HEK293 (cell line): Measurements from ENCODE around the gene HOXB4.

Source experiments
- CTCF ChIP-seq: fragments of 450-650 bp; formaldehyde crosslinking; IDR thresholded peaks from 2 replicates; pipeline ENCODE4 v1.5.1; 2016; ENCODE audit warnings: missing biosample characterization, missing genetic modification characterization
- EGR2 ChIP-seq: fragments of 450-650 bp; formaldehyde crosslinking; IDR thresholded peaks from 2 replicates; pipeline ENCODE4 v1.5.1; 2016; ENCODE audit warnings: low read depth, missing biosample characterization, missing genetic modification characterization
- KLF17 ChIP-seq: fragments of 450-650 bp; formaldehyde crosslinking; IDR thresholded peaks from 2 replicates; pipeline ENCODE4 v1.5.1; 2016; ENCODE audit warnings: missing biosample characterization, missing genetic modification characterization
- KLF8 ChIP-seq: fragments of 450-650 bp; formaldehyde crosslinking; IDR thresholded peaks from 2 replicates; pipeline ENCODE4 v1.5.1; 2016; ENCODE audit warnings: missing biosample characterization, missing genetic modification characterization
- MZF1 ChIP-seq: fragments of 450-650 bp; formaldehyde crosslinking; IDR thresholded peaks from 2 replicates; pipeline ENCODE4 v1.5.1; 2017; ENCODE audit warnings: missing biosample characterization, missing genetic modification characterization, borderline replicate concordance
- PRDM1 ChIP-seq: fragments of 450-650 bp; formaldehyde crosslinking; IDR thresholded peaks from 2 replicates; pipeline ENCODE4; 2016; ENCODE audit warnings: missing biosample characterization, missing genetic modification characterization
- SCRT2 ChIP-seq: fragments of 450-650 bp; formaldehyde crosslinking; IDR thresholded peaks from 2 replicates; pipeline ENCODE4 v1.5.1; 2016; ENCODE audit warnings: missing biosample characterization, missing genetic modification characterization
- SP2 ChIP-seq: fragments of 450-650 bp; formaldehyde crosslinking; IDR thresholded peaks from 2 replicates; pipeline ENCODE4 v1.5.1; 2016; ENCODE audit warnings: missing biosample characterization, missing genetic modification characterization
- ZFP69B ChIP-seq: fragments of 450-650 bp; formaldehyde crosslinking; IDR thresholded peaks from 2 replicates; pipeline ENCODE4 v1.5.1; 2016; ENCODE audit warnings: missing biosample characterization, missing genetic modification characterization
- ZIC2 ChIP-seq: fragments of 450-650 bp; formaldehyde crosslinking; IDR thresholded peaks from 2 replicates; pipeline ENCODE4 v1.5.1; 2016; ENCODE audit warnings: missing biosample characterization, missing genetic modification characterization
- ZNF121 ChIP-seq: fragments of 450-650 bp; formaldehyde crosslinking; IDR thresholded peaks from 2 replicates; pipeline ENCODE4 v1.5.1; 2016; ENCODE audit warnings: missing biosample characterization, missing genetic modification characterization
- ZNF184 ChIP-seq: fragments of 450-650 bp; IDR thresholded peaks from 2 replicates; pipeline ENCODE4 v1.5.1; 2018; ENCODE audit warnings: missing biosample characterization, mild to moderate bottlenecking, missing genetic modification characterization
- ZNF24 ChIP-seq: fragments of 450-650 bp; formaldehyde crosslinking; IDR thresholded peaks from 2 replicates; pipeline ENCODE4 v1.5.1; 2016; ENCODE audit warnings: missing biosample characterization, missing genetic modification characterization
- ZNF391 ChIP-seq: fragments of 450-650 bp; formaldehyde crosslinking; IDR thresholded peaks from 2 replicates; pipeline ENCODE4 v1.5.1; 2016; ENCODE audit warnings: low read depth, missing biosample characterization, missing genetic modification characterization, borderline replicate concordance
- ZNF433 ChIP-seq: fragments of 450-650 bp; formaldehyde crosslinking; IDR thresholded peaks from 2 replicates; pipeline ENCODE4 v1.5.1; 2016; ENCODE audit warnings: missing biosample characterization, missing genetic modification characterization, low read depth
- ZNF449 ChIP-seq: fragments of 450-650 bp; formaldehyde crosslinking; IDR thresholded peaks from 2 replicates; pipeline ENCODE4 v1.5.1; 2017; ENCODE audit warnings: missing biosample characterization, mild to moderate bottlenecking, missing genetic modification characterization, moderate library complexity
- ZNF544 ChIP-seq: fragments of 450-650 bp; formaldehyde crosslinking; IDR thresholded peaks from 2 replicates; pipeline ENCODE4 v1.5.0; 2017; ENCODE audit warnings: missing biosample characterization, missing genetic modification characterization
- ZNF580 ChIP-seq: fragments of 450-650 bp; formaldehyde crosslinking; IDR thresholded peaks from 2 replicates; pipeline ENCODE4 v1.5.1; 2016; ENCODE audit warnings: missing biosample characterization, missing genetic modification characterization
- ZNF623 ChIP-seq: fragments of 450-650 bp; formaldehyde crosslinking; IDR thresholded peaks from 2 replicates; pipeline ENCODE4 v1.5.1; 2016; ENCODE audit warnings: missing biosample characterization, missing genetic modification characterization
- ZNF626 ChIP-seq: fragments of 450-650 bp; sonication (Bioruptor Pico); formaldehyde crosslinking; IDR thresholded peaks from 2 replicates; pipeline ENCODE4 v1.5.1; 2018; ENCODE audit warnings: missing biosample characterization, missing genetic modification characterization, inconsistent platforms
- ZNF629 ChIP-seq: fragments of 450-650 bp; formaldehyde crosslinking; IDR thresholded peaks from 2 replicates; pipeline ENCODE4 v1.5.1; 2017; ENCODE audit warnings: missing biosample characterization, missing genetic modification characterization
- ZNF654 ChIP-seq: fragments of 450-650 bp; formaldehyde crosslinking; IDR thresholded peaks from 2 replicates; pipeline ENCODE4 v1.5.1; 2016; ENCODE audit warnings: low read depth, missing biosample characterization, missing genetic modification characterization
- ZNF658 ChIP-seq: fragments of 450-650 bp; formaldehyde crosslinking; IDR thresholded peaks from 2 replicates; pipeline ENCODE4; 2016; ENCODE audit warnings: missing biosample characterization, missing genetic modification characterization
- ZNF677 ChIP-seq: fragments of 450-650 bp; IDR thresholded peaks from 2 replicates; pipeline ENCODE4 v1.5.0; 2018; ENCODE audit warnings: missing biosample characterization, mild to moderate bottlenecking, missing genetic modification characterization, moderate library complexity
- ZNF76 ChIP-seq: fragments of 450-650 bp; formaldehyde crosslinking; IDR thresholded peaks from 2 replicates; pipeline ENCODE4; 2016; ENCODE audit warnings: low read depth, missing biosample characterization, missing genetic modification characterization, borderline replicate concordance
- ZNF768 ChIP-seq: fragments of 450-650 bp; formaldehyde crosslinking; IDR thresholded peaks from 2 replicates; pipeline ENCODE4 v1.5.1; 2018; ENCODE audit warnings: missing biosample characterization, mild to moderate bottlenecking, missing genetic modification characterization
- ZNF785 ChIP-seq: fragments of 450-650 bp; formaldehyde crosslinking; IDR thresholded peaks from 2 replicates; pipeline ENCODE4 v1.5.1; 2016; ENCODE audit warnings: missing biosample characterization, missing genetic modification characterization
- ZNF830 ChIP-seq: fragments of 450-650 bp; IDR thresholded peaks from 2 replicates; pipeline ENCODE4 v1.5.0; 2018; ENCODE audit warnings: missing biosample characterization, missing genetic modification characterization, low read depth, mild to moderate bottlenecking, moderate library complexity
- ZXDB ChIP-seq: fragments of 450-650 bp; formaldehyde crosslinking; IDR thresholded peaks from 2 replicates; pipeline ENCODE4 v1.5.1; 2016; ENCODE audit warnings: missing biosample characterization, missing genetic modification characterization
- TF ChIP-seq, protein P1 (sequence below): fragments of 450-650 bp; formaldehyde crosslinking; IDR thresholded peaks from 2 replicates; pipeline ENCODE4 v1.5.0; 2017; ENCODE audit warnings: missing biosample characterization, missing genetic modification characterization, borderline replicate concordance
- TF ChIP-seq, protein P2 (sequence below): fragments of 450-650 bp; formaldehyde crosslinking; IDR thresholded peaks from 2 replicates; pipeline ENCODE4 v1.5.1; 2016; ENCODE audit warnings: missing biosample characterization, missing genetic modification characterization
- TF ChIP-seq, protein P3 (sequence below): sonication (generic); formaldehyde crosslinking; IDR thresholded peaks from 2 replicates; pipeline ENCODE4 v1.8.1; 2022; ENCODE audit warnings: mild to moderate bottlenecking, moderate library complexity, missing genetic modification reagents

HOXB4 gene

DNA sequence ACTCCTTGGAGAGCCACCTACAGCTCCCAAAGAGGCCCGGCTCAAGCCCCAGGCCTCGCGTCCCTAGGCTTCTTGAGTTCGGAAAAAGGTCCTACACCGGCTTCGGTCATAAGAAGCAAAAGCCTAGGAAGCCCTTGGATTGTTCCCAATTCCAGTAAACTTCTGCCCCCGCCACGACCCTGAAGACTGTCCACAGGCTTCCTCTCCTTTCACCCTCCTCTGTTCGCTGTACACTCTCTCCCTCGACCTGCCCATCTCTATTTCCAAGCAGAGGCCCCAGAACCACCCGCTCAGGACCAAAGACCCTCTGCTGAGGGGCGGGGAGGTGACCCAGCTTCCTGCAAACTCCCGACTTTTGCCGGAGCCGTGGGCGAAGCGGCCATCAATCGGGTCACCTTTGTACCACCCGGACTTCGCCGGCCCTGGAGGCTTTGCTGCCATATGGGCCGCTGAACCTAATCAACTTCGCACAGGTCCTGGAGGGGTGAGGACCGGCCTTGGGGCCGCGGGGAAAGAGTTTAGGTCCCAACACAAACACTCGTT, 36.0 kb downstream of the HOXB4 start (continued):
- TF ChIP-seq, protein P1, sequence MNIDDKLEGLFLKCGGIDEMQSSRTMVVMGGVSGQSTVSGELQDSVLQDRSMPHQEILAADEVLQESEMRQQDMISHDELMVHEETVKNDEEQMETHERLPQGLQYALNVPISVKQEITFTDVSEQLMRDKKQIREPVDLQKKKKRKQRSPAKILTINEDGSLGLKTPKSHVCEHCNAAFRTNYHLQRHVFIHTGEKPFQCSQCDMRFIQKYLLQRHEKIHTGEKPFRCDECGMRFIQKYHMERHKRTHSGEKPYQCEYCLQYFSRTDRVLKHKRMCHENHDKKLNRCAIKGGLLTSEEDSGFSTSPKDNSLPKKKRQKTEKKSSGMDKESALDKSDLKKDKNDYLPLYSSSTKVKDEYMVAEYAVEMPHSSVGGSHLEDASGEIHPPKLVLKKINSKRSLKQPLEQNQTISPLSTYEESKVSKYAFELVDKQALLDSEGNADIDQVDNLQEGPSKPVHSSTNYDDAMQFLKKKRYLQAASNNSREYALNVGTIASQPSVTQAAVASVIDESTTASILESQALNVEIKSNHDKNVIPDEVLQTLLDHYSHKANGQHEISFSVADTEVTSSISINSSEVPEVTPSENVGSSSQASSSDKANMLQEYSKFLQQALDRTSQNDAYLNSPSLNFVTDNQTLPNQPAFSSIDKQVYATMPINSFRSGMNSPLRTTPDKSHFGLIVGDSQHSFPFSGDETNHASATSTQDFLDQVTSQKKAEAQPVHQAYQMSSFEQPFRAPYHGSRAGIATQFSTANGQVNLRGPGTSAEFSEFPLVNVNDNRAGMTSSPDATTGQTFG (tag by site-specific recombination), result no peak
- TF ChIP-seq ZNF580 (tag by site-specific recombination) (no peak), ZXDB (tag by site-specific recombination) (no peak), ZNF785 (tag by site-specific recombination) (no peak), ZNF76 (tag by site-specific recombination) (peak; percentile 63), SP2 (tag by site-specific recombination) (peak; percentile 48), ZFP69B (tag by site-specific recombination) (no peak), ZNF24 (tag by site-specific recombination) (0 out of 2 replicates have a peak, but pooled peaks have one; percentile 8), SCRT2 (tag by site-specific recombination) (no peak), ZIC2 (tag by site-specific recombination) (0 out of 2 replicates have a peak, but pooled peaks have one; percentile 3), ZNF629 (tag by site-specific recombination) (0 out of 2 replicates have a peak, but pooled peaks have one; percentile 9), ZNF449 (no peak), ZNF544 (no peak), ZNF623 (tag by site-specific recombination) (no peak), ZNF830 (tag by site-specific recombination) (no peak), ZNF677 (tag by site-specific recombination) (no peak), MZF1 (tag by site-specific recombination) (no peak), CTCF (tag by site-specific recombination) (no peak), ZNF433 (tag by site-specific recombination) (no peak), ZNF626 (tag by site-specific recombination) (no peak), ZNF391 (tag by site-specific recombination) (peak; percentile 70; the same call in 1 of the 2 replicates), ZNF121 (tag by site-specific recombination) (no peak), ZNF184 (no peak), ZNF768 (tag by site-specific recombination) (no peak), KLF17 (tag by site-specific recombination) (no peak), EGR2 (tag by site-specific recombination) (no peak), PRDM1 (tag by site-specific recombination) (peak; percentile 57), ZNF654 (no peak), KLF8 (tag by site-specific recombination) (no peak), ZNF658 (tag by site-specific recombination) (no peak)
- TF ChIP-seq, protein P2, sequence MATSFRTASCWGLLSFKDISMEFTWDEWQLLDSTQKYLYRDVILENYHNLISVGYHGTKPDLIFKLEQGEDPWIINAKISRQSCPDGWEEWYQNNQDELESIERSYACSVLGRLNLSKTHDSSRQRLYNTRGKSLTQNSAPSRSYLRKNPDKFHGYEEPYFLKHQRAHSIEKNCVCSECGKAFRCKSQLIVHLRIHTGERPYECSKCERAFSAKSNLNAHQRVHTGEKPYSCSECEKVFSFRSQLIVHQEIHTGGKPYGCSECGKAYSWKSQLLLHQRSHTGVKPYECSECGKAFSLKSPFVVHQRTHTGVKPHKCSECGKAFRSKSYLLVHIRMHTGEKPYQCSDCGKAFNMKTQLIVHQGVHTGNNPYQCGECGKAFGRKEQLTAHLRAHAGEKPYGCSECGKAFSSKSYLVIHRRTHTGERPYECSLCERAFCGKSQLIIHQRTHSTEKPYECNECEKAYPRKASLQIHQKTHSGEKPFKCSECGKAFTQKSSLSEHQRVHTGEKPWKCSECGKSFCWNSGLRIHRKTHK (tag by site-specific recombination), result no peak
- TF ChIP-seq, protein P3, sequence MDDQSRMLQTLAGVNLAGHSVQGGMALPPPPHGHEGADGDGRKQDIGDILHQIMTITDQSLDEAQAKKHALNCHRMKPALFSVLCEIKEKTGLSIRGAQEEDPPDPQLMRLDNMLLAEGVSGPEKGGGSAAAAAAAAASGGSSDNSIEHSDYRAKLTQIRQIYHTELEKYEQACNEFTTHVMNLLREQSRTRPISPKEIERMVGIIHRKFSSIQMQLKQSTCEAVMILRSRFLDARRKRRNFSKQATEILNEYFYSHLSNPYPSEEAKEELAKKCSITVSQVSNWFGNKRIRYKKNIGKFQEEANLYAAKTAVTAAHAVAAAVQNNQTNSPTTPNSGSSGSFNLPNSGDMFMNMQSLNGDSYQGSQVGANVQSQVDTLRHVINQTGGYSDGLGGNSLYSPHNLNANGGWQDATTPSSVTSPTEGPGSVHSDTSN (CRISPR knock-in tag), result no peak
